SK-N-SH (cell line): ENCODE measurements around the gene BABAM2. TPM values are rescaled to one million over a fixed set of nuclear protein-coding genes. Genes with fewer than 3 reads are reported as not detected.

Source experiments
- CTCF ChIA-PET: fragments of 300-600, 350-600 bp; formaldehyde crosslinking; extraction: SDS; loops from one replicate; lab custom pipeline; 2021; lab: Yijun Ruan, JAX
- POLR2A ChIA-PET: fragments of 350-600 bp; sonication (Branson Sonifier 250); formaldehyde crosslinking; extraction: SDS; loops from one replicate; lab custom pipeline; 2020; ENCODE audit warnings: antibody characterized with exemption, inconsistent platforms; lab: Yijun Ruan, JAX
- DNase-seq: peaks from one replicate; pipeline ENCODE4 v3.0.0; 2012
- H2AFZ ChIP-seq: fragments of 200-600 bp; sonication (generic); 2 replicates; pipeline ENCODE4 v1.8.1; 2016; ENCODE audit warnings: antibody characterized with exemption, mild to moderate bottlenecking, low read depth
- H3F3A ChIP-seq: fragments of 200-600 bp; sonication (generic); replicated peaks from 2 replicates; pipeline ENCODE3; 2016; ENCODE audit warnings: antibody characterized with exemption, mild to moderate bottlenecking; ENCODE audit not compliant: insufficient read depth
- H3K27ac ChIP-seq, 2 experiments: fragments of 200-500 bp in 1 of 2; fragments of 200-600 bp in 1 of 2; sonication (Bioruptor generic) in 1 of 2; sonication (generic), shearing (Covaris generic) in 1 of 2; 2 replicates each; pipeline versions ENCODE4 v1.5.1 to v1.6.1; 2014 to 2016; ENCODE audit warnings: low read depth in 2 of 2, inconsistent platforms in 1 of 2, low read length in 1 of 2, mild to moderate bottlenecking in 1 of 2, mixed read lengths in 1 of 2
- H3K27me3 ChIP-seq: fragments of 200-600 bp; sonication (generic), shearing (Covaris generic); 2 replicates; pipeline ENCODE4 v1.6.1; 2016; ENCODE audit warnings: mixed run types; ENCODE audit not compliant: insufficient read depth
- H3K36me3 ChIP-seq, 2 experiments: fragments of 200-500 bp in 1 of 2; fragments of 200-600 bp in 1 of 2; sonication (Bioruptor generic) in 1 of 2; sonication (generic) in 1 of 2; replicated peaks in 1 of 2; 2 replicates each; pipeline versions ENCODE3 to v1.5.1; 2014 to 2016; ENCODE audit warnings: low read length in 1 of 2, mild to moderate bottlenecking in 1 of 2; ENCODE audit not compliant: insufficient read depth in 2 of 2, control insufficient read depth in 1 of 2
- H3K4me1 ChIP-seq, 2 experiments: fragments of 200-500 bp in 1 of 2; fragments of 200-600 bp in 1 of 2; sonication (Bioruptor generic) in 1 of 2; sonication (generic), shearing (Covaris generic) in 1 of 2; 2 replicates each; pipeline versions ENCODE4 v1.5.1 to v1.6.1; 2014 to 2016; ENCODE audit warnings: low read depth in 1 of 2, low read length in 1 of 2, mixed run types in 1 of 2; ENCODE audit not compliant: insufficient read depth in 2 of 2, control insufficient read depth in 1 of 2
- H3K4me2 ChIP-seq: fragments of 200-600 bp; sonication (generic), shearing (Covaris generic); 2 replicates; pipeline ENCODE4 v1.6.1; 2017; ENCODE audit warnings: mixed run types
- H3K4me3 ChIP-seq, 2 experiments: fragments of 200-500 bp in 1 of 2; fragments of 200-600 bp in 1 of 2; sonication (Bioruptor generic) in 1 of 2; sonication (generic), shearing (Covaris generic) in 1 of 2; 2 replicates each; pipeline versions ENCODE4 v1.5.1 to v1.8.1; 2014 to 2016; ENCODE audit warnings: low read depth in 2 of 2, inconsistent platforms in 1 of 2, low read length in 1 of 2, mild to moderate bottlenecking in 1 of 2, mixed read lengths in 1 of 2, moderate library complexity in 1 of 2
- H3K79me2 ChIP-seq: fragments of 200-600 bp; sonication (generic); 2 replicates; pipeline ENCODE4 v1.8.1; 2017; ENCODE audit warnings: mild to moderate bottlenecking; ENCODE audit not compliant: insufficient read depth
- H3K9ac ChIP-seq: fragments of 200-600 bp; sonication (generic); 2 replicates; pipeline ENCODE4 v1.6.1; 2017; ENCODE audit warnings: mixed run types
- H3K9me2 ChIP-seq: fragments of 200-600 bp; sonication (generic); 2 replicates; pipeline ENCODE4 v1.6.1; 2017; ENCODE audit warnings: mixed run types
- H3K9me3 ChIP-seq: fragments of 200-600 bp; sonication (generic); 2 replicates; pipeline ENCODE4 v1.6.1; 2017; ENCODE audit warnings: mixed run types, mild to moderate bottlenecking, moderate library complexity
- H4K20me1 ChIP-seq: fragments of 200-600 bp; sonication (generic); 2 replicates; pipeline ENCODE4 v1.6.1; 2017; ENCODE audit warnings: mild to moderate bottlenecking, mixed run types; ENCODE audit not compliant: insufficient read depth
- CHD2 ChIP-seq: fragments of 150-350 bp; IDR thresholded peaks from 2 replicates; pipeline ENCODE4 v1.6.1; 2018; ENCODE audit warnings: low read length; ENCODE audit not compliant: partially characterized antibody
- EZH2phosphoT487 ChIP-seq: fragments of 200-600 bp; sonication (generic); IDR thresholded peaks from 2 replicates; pipeline ENCODE4 v1.6.1; 2017; ENCODE audit warnings: low read depth, mixed run types, mild to moderate bottlenecking, antibody characterized with exemption, moderate library complexity, borderline replicate concordance
- GABPA ChIP-seq: IDR thresholded peaks from 2 replicates; pipeline ENCODE4 v1.4.0; 2012; ENCODE audit warnings: low read depth, mild to moderate bottlenecking
- JUND ChIP-seq: IDR thresholded peaks from 2 replicates; pipeline ENCODE4 v1.4.0; 2012
- MEF2A ChIP-seq: IDR thresholded peaks from 2 replicates; pipeline ENCODE4 v1.4.0; 2012; ENCODE audit warnings: low read depth, borderline replicate concordance
- RAD21 ChIP-seq: IDR thresholded peaks from 2 replicates; pipeline ENCODE4 v1.6.1; 2012; ENCODE audit warnings: mild to moderate bottlenecking, low read length
- RXRA ChIP-seq: IDR thresholded peaks from 2 replicates; pipeline ENCODE4 v1.4.0; 2012; ENCODE audit warnings: low read depth, mild to moderate bottlenecking, borderline replicate concordance
- SIN3A ChIP-seq: IDR thresholded peaks from 2 replicates; pipeline ENCODE4 v1.6.1; 2012; ENCODE audit warnings: low read depth, mild to moderate bottlenecking, low read length, moderate library complexity, borderline replicate concordance
- SMC3 ChIP-seq: IDR thresholded peaks from 2 replicates; pipeline ENCODE4 v1.6.1; 2012; ENCODE audit warnings: low read depth, low read length, improper control_type of control experiment
- TEAD4 ChIP-seq: IDR thresholded peaks from 2 replicates; pipeline ENCODE4 v1.4.0; 2012; ENCODE audit warnings: mild to moderate bottlenecking, borderline replicate concordance; ENCODE audit not compliant: insufficient read depth
- WGBS: methylation state at CpG from one replicate; pipeline ENCODE4 v1.1.6; 2017; ENCODE audit warnings: low lambda C conversion rate; 5-methylcytosine and 5-hydroxymethylcytosine counted together
- polyA plus RNA-seq, 3 experiments: library from polyadenylated mRNA; depleted of rRNA; stranded (reverse); fragments of >200 nt; gene quantifications; 2 replicates each; pipeline ENCODE4 v1.2.3, GENCODE V29; 2012
- TF ChIP-seq, protein P1 (sequence below): fragments of 150-350 bp; IDR thresholded peaks from 2 replicates; pipeline ENCODE4 v1.6.1; 2016; ENCODE audit warnings: mild to moderate bottlenecking, low read depth, low read length
- TF ChIP-seq, protein P2 (sequence below): IDR thresholded peaks from 2 replicates; pipeline ENCODE4 v1.4.0; 2012; ENCODE audit warnings: low read depth, borderline replicate concordance
- TF ChIP-seq, protein P3 (sequence below): IDR thresholded peaks from 2 replicates; pipeline ENCODE4 v1.4.0; 2012; ENCODE audit warnings: low read depth, borderline replicate concordance
- TF ChIP-seq, protein P4 (sequence below): IDR thresholded peaks from 2 replicates; pipeline ENCODE4; 2012
- TF ChIP-seq, protein P5 (sequence below): fragments of 150-350 bp; IDR thresholded peaks from 2 replicates; pipeline ENCODE4 v1.6.1; 2017; ENCODE audit warnings: antibody characterized with exemption, low read length, low read depth, borderline replicate concordance

The BABAM2 gene
- polyA plus RNA-seq, 1 of the 3 experiments (the other 2 are of a cell fraction), result 34.0 TPM

DNA sequence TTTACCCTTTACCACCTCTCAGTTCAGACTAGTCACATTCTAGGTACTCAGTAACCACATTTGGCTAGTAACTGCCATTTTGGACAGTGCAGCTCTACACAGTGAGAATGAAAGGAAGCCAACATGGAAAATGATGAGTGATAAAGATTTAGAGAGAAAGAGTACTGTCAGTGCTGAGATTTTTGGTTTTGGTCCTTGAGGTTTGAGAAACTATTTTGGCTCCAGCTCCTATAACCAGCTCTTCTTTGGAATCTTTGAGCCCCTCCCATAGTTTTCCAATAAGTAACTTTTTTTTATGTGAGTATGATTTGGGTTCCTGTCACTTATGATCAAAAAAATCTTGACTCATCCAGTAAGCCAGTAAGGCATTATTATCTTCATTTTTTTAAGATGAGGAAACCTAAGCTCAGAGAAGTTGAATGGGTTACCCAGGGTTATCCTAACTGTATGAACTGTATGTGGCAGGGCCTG is 173.0 kb downstream of the BABAM2 start (continued):
- TF ChIP-seq, protein P1, sequence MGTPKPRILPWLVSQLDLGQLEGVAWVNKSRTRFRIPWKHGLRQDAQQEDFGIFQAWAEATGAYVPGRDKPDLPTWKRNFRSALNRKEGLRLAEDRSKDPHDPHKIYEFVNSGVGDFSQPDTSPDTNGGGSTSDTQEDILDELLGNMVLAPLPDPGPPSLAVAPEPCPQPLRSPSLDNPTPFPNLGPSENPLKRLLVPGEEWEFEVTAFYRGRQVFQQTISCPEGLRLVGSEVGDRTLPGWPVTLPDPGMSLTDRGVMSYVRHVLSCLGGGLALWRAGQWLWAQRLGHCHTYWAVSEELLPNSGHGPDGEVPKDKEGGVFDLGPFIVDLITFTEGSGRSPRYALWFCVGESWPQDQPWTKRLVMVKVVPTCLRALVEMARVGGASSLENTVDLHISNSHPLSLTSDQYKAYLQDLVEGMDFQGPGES, result no peak
- TF ChIP-seq, protein P2, sequence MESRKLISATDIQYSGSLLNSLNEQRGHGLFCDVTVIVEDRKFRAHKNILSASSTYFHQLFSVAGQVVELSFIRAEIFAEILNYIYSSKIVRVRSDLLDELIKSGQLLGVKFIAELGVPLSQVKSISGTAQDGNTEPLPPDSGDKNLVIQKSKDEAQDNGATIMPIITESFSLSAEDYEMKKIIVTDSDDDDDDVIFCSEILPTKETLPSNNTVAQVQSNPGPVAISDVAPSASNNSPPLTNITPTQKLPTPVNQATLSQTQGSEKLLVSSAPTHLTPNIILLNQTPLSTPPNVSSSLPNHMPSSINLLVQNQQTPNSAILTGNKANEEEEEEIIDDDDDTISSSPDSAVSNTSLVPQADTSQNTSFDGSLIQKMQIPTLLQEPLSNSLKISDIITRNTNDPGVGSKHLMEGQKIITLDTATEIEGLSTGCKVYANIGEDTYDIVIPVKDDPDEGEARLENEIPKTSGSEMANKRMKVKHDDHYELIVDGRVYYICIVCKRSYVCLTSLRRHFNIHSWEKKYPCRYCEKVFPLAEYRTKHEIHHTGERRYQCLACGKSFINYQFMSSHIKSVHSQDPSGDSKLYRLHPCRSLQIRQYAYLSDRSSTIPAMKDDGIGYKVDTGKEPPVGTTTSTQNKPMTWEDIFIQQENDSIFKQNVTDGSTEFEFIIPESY, result no peak
- TF ChIP-seq RAD21 (no peak), JUND (peak; percentile 57)

DNA sequence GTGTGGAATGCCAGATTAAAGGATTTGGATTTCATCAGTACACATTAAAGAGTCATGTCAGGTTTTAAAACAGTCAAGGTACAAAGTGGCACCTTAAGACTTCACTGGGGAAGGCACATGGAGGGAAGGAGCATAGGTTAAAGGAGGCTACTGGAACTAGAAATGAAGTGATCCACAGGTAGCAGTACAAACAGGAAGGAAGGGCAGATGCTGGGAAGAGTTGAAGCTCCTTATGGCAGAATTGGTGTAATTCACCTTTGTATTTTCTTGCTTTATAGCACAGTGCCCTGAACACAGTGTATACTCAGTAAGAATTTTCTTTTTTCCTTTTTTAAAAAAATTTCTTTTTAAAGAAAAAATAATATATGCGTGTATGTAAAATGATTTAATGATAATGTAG is 177.1 kb downstream of the BABAM2 start:
- Histone ChIP-seq H3K9me2 (no peaks in the 10 kb centered on the region), H3K4me1 (peaks cover 0 to 12% of the 10 kb centered on the region in 2 experiments; a peak in 1 of 4 replicates), H3K4me2 (no peak overlapping the region), H3K79me2 (no peaks in the 10 kb centered on the region), H3F3A (peaks cover 7% of the 10 kb centered on the region), H3K27me3 (no peaks in the 10 kb centered on the region), H3K9ac (no peak overlapping the region), H3K9me3 (no peaks in the 10 kb centered on the region), H3K27ac (no peak overlapping the region), H2AFZ (no peak overlapping the region), H4K20me1 (no peaks in the 10 kb centered on the region), H3K4me3 (no peak overlapping the region), H3K36me3 (no peaks in the 10 kb centered on the region)
- DNase-seq, result no peak
- CTCF ChIA-PET, result interaction anchor here (1.5 kb wide), 2 partner anchors 13 to 384 kb away, joined by 3 to 4 read pairs; no protein-coding TSS in a partner anchor
- POLR2A ChIA-PET, result no interaction called here
- WGBS, result 99% methylated on average over 1 of the region's 1 CpG
- TF ChIP-seq SIN3A (no peak), JUND (no peak), GABPA (no peak), EZH2phosphoT487 (no peak), MEF2A (no peak), RAD21 (no peak), CHD2 (no peak), RXRA (no peak), TEAD4 (no peak), SMC3 (no peak)
- TF ChIP-seq, protein P3, sequence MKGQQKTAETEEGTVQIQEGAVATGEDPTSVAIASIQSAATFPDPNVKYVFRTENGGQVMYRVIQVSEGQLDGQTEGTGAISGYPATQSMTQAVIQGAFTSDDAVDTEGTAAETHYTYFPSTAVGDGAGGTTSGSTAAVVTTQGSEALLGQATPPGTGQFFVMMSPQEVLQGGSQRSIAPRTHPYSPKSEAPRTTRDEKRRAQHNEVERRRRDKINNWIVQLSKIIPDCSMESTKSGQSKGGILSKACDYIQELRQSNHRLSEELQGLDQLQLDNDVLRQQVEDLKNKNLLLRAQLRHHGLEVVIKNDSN, result no peak
- TF ChIP-seq, protein P4, sequence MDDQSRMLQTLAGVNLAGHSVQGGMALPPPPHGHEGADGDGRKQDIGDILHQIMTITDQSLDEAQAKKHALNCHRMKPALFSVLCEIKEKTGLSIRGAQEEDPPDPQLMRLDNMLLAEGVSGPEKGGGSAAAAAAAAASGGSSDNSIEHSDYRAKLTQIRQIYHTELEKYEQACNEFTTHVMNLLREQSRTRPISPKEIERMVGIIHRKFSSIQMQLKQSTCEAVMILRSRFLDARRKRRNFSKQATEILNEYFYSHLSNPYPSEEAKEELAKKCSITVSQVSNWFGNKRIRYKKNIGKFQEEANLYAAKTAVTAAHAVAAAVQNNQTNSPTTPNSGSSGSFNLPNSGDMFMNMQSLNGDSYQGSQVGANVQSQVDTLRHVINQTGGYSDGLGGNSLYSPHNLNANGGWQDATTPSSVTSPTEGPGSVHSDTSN, result no peak
- TF ChIP-seq, protein P5, sequence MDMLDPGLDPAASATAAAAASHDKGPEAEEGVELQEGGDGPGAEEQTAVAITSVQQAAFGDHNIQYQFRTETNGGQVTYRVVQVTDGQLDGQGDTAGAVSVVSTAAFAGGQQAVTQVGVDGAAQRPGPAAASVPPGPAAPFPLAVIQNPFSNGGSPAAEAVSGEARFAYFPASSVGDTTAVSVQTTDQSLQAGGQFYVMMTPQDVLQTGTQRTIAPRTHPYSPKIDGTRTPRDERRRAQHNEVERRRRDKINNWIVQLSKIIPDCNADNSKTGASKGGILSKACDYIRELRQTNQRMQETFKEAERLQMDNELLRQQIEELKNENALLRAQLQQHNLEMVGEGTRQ, result no peak
- TF ChIP-seq, protein P2, result no peak
- TF ChIP-seq, protein P1, result no peak
